ENCODE data around the gene MUC5B. TPM values are rescaled to one million over a fixed set of nuclear protein-coding genes. Genes with fewer than 3 reads are reported as not detected.

Gene MUC5B
- total RNA-seq, 1 donor from 2014 or later = 1.2 TPM

GRCh38 chr11:1223346-1224110 is 662 bp downstream of the MUC5B start:
- Histone ChIP-seq H3K27me3 (peaks cover 44% of the 10 kb centered on the region), H3K27ac (no peak overlapping the region), H3K36me3 (no peaks in the 10 kb centered on the region), H3K4me1 (no peaks in the 10 kb centered on the region), H3K4me3 (no peak overlapping the region), H3K9me3 (no peaks in the 10 kb centered on the region)
- intact Hi-C loops (cut with DNase I) = no loop called here
- ATAC-seq (no peak), DNase-seq (peak; percentile 57)
- TF ChIP-seq CTCF (IDR thresholded peaks at IDR 0.05) = no peak

- Histone ChIP-seq H3K36me3 (no peaks in the 10 kb centered on the region), H3K27me3 (peaks cover 44% of the 10 kb centered on the region)
These were observed 1.2 kb downstream of the MUC5B start for GRCh38 chr11:1224111-1224490.

GRCh38 chr11:1224491-1225385 is 1.9 kb downstream of the MUC5B start:
- DNase-seq (peak; percentile 56), ATAC-seq (no peak)
- Histone ChIP-seq H3K36me3 (no peaks in the 10 kb centered on the region), H3K9me3 (no peaks in the 10 kb centered on the region), H3K27ac (no peak overlapping the region), H3K4me1 (no peaks in the 10 kb centered on the region), H3K4me3 (no peak overlapping the region), H3K27me3 (peaks cover 40% of the 10 kb centered on the region)
- TF ChIP-seq CTCF (IDR thresholded peaks at IDR 0.05) = no peak
- intact Hi-C loops (cut with DNase I) = no loop called here

More at GRCh38 chr11:1224111-1224490, 1.2 kb downstream of the MUC5B start:
- intact Hi-C loops (cut with DNase I) = no loop called here
- no peak for DNase-seq
- H3K4me1 ChIP-seq = no peaks in the 10 kb centered on the region
- ATAC-seq = no peak
- no peak for TF ChIP-seq CTCF (IDR thresholded peaks at IDR 0.05)
- H3K9me3 ChIP-seq = no peaks in the 10 kb centered on the region
- H3K4me3 ChIP-seq = no peak overlapping the region
- H3K27ac ChIP-seq = no peak overlapping the region

- intact Hi-C loops (cut with DNase I) = no loop called here
- TF ChIP-seq CTCF (IDR thresholded peaks at IDR 0.05) = no peak
These were observed 2.7 kb downstream of the MUC5B start for GRCh38 chr11:1225386-1226225.

GRCh38 chr11:1226226-1226985 is 3.5 kb downstream of the MUC5B start:
- no peak for ATAC-seq

More at GRCh38 chr11:1225386-1226225, 2.7 kb downstream of the MUC5B start:
- Histone ChIP-seq H3K36me3 (no peaks in the 10 kb centered on the region), H3K4me1 (no peaks in the 10 kb centered on the region), H3K27ac (no peak overlapping the region), H3K9me3 (no peaks in the 10 kb centered on the region), H3K4me3 (no peak overlapping the region), H3K27me3 (peaks cover 34% of the 10 kb centered on the region)
- DNase-seq (peak; percentile 53), ATAC-seq (no peak)

More at GRCh38 chr11:1226226-1226985, 3.5 kb downstream of the MUC5B start:
- no peak overlapping the region for H3K4me3 ChIP-seq
- no peaks in the 10 kb centered on the region for H3K9me3 ChIP-seq
- H3K27me3 ChIP-seq = peaks cover 26% of the 10 kb centered on the region
- H3K4me1 ChIP-seq = no peaks in the 10 kb centered on the region
- TF ChIP-seq CTCF (IDR thresholded peaks at IDR 0.05) = no peak
- no peaks in the 10 kb centered on the region for H3K36me3 ChIP-seq
- DNase-seq = peak; percentile 64
- H3K27ac ChIP-seq = no peak overlapping the region
- intact Hi-C loops (cut with DNase I) = no loop called here

Data from upper lobe of right lung (tissue), 1 donor.